Effector CD4-positive, alpha-beta T cell (primary cell): Measurements from ENCODE around the gene IPO4.

ENCODE experiments used
- DNase-seq: peaks from one replicate; pipeline ENCODE4 v3.0.0-alpha.2; 2020

The IPO4 gene

GRCh38 chr14:24172261-24172860 lies 16.3 kb downstream of the IPO4 start:
- DNase-seq: no peak

- peak; percentile 63 for DNase-seq
Measured at GRCh38 chr14:24171422-24172260, 17.0 kb downstream of the IPO4 start, which contains the start of gene REC8. Gene REC8 (plus strand): TSS chr14:24172080. CDS start chr14:24172553, 473 bp downstream.

GRCh38 chr14:24167469-24168114 lies 21.0 kb downstream of the IPO4 start:
- no peak for DNase-seq

GRCh38 chr14:24165785-24166184 lies 22.8 kb downstream of the IPO4 start:
- no peak for DNase-seq

- no peak for DNase-seq
Measured at GRCh38 chr14:24164518-24164991, 24.1 kb downstream of the IPO4 start.

GRCh38 chr14:24162093-24162492 lies 26.5 kb downstream of the IPO4 start:
- no peak for DNase-seq

GRCh38 chr14:24160850-24161804 lies 27.5 kb downstream of the IPO4 start, which contains the start of gene IRF9:
Gene IRF9 (plus strand): TSS chr14:24161265. CDS start chr14:24162145, 880 bp downstream.
- DNase-seq: peak; percentile 97

GRCh38 chr14:24160499-24160849 lies 28.1 kb downstream of the IPO4 start:
- DNase-seq: no peak

- DNase-seq: no peak
Measured at GRCh38 chr14:24159777-24160498, 28.7 kb downstream of the IPO4 start.

GRCh38 chr14:24157331-24157730 lies 31.3 kb downstream of the IPO4 start:
- no peak for DNase-seq

GRCh38 chr14:24156840-24157239 lies 31.8 kb downstream of the IPO4 start:
- DNase-seq: no peak

- no peak for DNase-seq
Measured at GRCh38 chr14:24155100-24155499, 33.5 kb downstream of the IPO4 start.

GRCh38 chr14:24151404-24152080 lies 37.1 kb downstream of the IPO4 start:
- DNase-seq: no peak

- no peak for DNase-seq
Measured at GRCh38 chr14:24150993-24151392, 37.6 kb downstream of the IPO4 start.

- no peak for DNase-seq
Measured at GRCh38 chr14:24150567-24150966, 38.0 kb downstream of the IPO4 start.

GRCh38 chr14:24150061-24150460 lies 38.6 kb downstream of the IPO4 start:
- no peak for DNase-seq

GRCh38 chr14:24149302-24149969 lies 39.2 kb downstream of the IPO4 start:
- no peak for DNase-seq

- DNase-seq: no peak
Measured at GRCh38 chr14:24147761-24148428, 40.7 kb downstream of the IPO4 start.

- DNase-seq: peak; percentile 96
Measured at GRCh38 chr14:24146978-24147760, 41.4 kb downstream of the IPO4 start, which contains the start of gene RNF31. Gene RNF31 (plus strand): TSS chr14:24147498. CDS start chr14:24147699, 201 bp downstream.
